RKO (cell line): ENCODE data around the gene ZNF71.
"Not testable (repeated sequence)": the region's sequence is repeated elsewhere in the genome, so short reads cannot be mapped to it uniquely, and the experiment has no call there.

Experiments
- DNase-seq: peaks from one replicate; pipeline ENCODE4 v3.0.0-alpha.2; 2016; ENCODE audit warnings: low spot score

ZNF71 gene

DNA sequence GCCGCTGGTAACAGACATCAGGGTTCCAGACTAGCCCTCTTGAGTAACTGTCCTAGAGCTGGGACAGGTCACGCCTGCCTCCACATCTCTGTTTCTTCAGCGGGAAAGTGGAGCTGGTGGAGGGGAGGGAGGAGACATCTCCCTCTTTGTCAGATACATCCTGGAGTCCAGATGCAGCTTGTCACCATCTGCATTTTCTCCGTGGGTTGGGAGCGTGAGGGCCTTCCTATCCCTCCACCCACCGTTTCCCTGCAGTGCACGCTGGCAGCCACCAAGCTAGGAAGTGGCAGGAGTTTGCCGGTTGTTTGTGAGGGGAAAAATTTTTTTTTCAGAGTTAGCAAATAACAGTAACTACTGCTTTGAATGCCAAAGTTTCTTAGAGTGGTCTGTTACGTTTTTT is 27.9 kb downstream of the ZNF71 start:
- no peak for DNase-seq

- no peak for DNase-seq
Measured at GRCh38 chr19:56625708-56626107, 30.6 kb downstream of the ZNF71 start.

- no peak for DNase-seq
Measured at GRCh38 chr19:56633021-56633420, 37.9 kb downstream of the ZNF71 start.

- DNase-seq, result peak; percentile 93
Measured at GRCh38 chr19:56637976-56638555, 43.0 kb downstream of the ZNF71 start.

DNA sequence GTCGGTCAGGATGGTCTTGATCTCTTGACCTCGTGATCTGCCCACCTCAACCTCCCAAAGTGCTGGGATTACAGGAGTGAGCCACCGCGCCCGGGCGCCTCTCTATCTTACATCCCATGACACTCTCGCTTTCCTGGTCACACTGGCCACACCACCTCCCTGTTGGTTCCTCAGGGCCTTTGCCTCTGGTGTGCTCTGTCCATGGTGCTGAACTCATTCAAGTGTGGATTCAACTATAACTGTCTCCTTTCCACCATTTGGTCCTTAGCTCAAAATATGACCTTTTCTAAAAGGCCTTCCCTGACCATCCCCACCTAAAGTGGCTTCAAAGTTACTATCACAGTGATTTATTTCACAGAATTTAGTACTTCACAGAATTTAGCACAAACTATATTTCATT is 44.1 kb downstream of the ZNF71 start:
- DNase-seq, result peak; percentile 77

GRCh38 chr19:56642711-56643459 is 47.8 kb downstream of the ZNF71 start, which contains the start of gene SMIM17:
TSS of gene SMIM17 (plus strand) at chr19:56643159. CDS start at chr19:56645668, 2,509 bp downstream.
- no peak for DNase-seq

- no peak for DNase-seq
Measured at GRCh38 chr19:56643460-56643955, 48.4 kb downstream of the ZNF71 start.

- no peak for DNase-seq
Measured at GRCh38 chr19:56654151-56654550, 59.0 kb downstream of the ZNF71 start.

DNA sequence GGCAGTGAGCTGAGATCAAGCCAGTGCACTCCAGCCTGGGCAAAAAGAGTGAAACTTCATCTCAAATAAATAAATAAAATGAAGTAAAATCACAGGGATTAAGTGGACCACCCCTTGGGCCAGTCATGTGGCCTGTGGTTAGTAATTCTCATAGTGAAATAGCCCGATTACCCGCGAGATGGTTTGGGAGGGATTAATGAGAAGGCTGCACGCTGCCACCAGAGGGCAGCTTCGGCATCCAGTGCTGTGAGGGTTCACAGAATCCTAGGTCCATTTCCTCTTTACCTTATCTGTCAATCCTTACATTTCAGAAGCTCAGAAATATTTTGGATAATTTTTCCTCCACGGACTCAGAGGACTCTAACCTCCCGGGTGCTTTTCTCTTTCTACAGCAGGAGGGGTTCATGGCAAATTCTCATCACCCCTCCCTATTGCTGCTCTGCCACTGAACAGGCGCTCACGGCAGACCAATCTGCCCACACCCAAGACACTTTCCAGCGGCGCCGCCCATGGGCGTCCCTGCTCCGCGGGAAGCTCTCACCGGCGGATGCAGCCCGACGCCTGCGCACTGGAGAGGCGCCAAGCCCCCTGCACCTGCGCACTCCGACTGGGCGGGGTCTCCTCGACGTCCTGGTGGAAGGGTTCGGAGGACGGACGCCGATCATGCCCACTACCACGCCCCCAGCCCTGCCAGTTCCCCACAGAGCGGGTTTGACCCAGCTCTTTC is 65.4 kb downstream of the ZNF71 start:
- no peak for DNase-seq

GRCh38 chr19:56661248-56661647 is 66.1 kb downstream of the ZNF71 start:
- no peak for DNase-seq

DNA sequence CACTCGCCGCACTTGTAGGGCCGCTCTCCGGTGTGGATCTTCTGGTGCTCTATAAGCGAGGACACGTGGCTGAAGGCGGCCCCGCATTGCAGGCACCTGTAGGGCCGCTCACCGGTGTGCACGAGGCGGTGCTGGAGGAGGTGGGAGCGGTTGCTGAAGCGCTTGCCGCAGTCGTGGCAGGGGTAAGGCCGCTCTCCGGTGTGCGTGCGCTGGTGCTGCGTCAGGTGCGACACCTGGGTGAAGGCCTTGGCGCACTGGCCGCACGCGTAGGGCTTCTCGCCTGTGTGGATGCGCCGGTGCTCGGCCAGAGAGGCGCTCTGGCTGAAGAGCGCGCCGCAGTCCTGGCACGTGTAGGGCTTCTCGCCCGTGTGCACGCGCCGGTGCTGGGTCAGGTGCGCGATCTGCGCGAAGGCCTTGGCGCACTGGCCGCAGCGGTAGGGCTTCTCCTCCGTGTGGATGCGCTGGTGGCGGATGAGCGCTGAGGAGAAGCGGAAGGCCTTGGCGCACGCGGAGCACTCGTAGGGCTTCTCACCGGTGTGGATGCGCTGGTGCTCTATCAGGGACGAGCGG is 68.9 kb downstream of the ZNF71 start:
- DNase-seq, result no peak

- no peak for DNase-seq
Measured at GRCh38 chr19:56664511-56664910, 69.4 kb downstream of the ZNF71 start.

- DNase-seq, result no peak
Measured at GRCh38 chr19:56667311-56667870, 72.3 kb downstream of the ZNF71 start.

DNA sequence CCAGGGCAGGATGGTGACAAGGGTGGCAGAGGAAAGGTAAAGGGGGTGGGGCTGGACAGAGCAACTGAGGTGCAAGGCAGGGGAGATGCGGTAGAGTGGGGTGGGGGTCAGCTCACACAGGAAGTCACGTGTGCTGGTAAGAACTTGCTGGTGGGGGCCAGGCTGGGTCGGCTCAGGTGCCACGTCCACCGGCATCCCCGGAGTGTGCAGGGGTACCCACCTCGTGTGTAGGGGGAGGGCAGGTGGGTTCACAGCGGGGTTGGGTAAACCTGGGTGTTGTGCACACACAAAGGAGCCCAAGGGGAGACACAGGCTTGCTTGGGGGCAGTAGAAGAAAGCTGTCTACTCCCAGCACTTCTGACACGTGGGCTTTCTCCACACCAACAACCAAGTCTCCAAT is 73.6 kb downstream of the ZNF71 start:
- no peak for DNase-seq

DNA sequence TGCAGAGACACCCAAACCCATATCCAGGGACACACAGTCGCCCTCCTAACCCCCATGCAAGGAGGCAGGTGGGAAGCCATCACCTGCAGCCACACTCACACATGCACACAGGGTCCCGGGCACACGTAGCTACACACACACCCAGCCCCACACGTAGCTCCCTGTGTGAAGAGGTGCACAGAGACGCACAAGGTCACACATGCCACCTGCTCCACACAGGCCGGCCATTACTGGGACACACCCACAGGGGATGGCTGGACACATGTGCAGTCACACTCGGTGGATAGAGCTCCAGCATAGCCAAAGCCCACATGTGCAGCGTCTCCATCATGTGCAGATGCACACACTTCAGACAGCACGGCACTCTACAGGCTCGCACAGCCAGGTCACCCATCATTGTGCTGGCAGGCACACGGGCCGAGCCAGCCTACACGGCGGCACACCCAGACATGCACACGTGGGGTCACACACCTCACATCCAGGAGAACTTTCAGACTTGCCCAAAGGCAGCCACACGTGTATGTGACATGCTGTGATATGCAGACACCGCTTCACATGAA is 75.4 kb downstream of the ZNF71 start:
- no peak for DNase-seq

- no peak for DNase-seq
Measured at GRCh38 chr19:56670961-56671612, 76.0 kb downstream of the ZNF71 start.

GRCh38 chr19:56671613-56671994 is 76.5 kb downstream of the ZNF71 start, which contains the start of gene ZNF835:
TSS of gene ZNF835 (minus strand) at chr19:56671757. CDS start at chr19:56665198, 6,559 bp downstream.
- no peak for DNase-seq

GRCh38 chr19:56672610-56673009 is 77.5 kb downstream of the ZNF71 start:
- not testable (repeated sequence) for DNase-seq
